Brain microvascular endothelial cell (primary cell): ENCODE results near the gene GRM8.

ENCODE experiments used
- DNase-seq: peaks from one replicate; pipeline ENCODE4 v3.0.0-alpha.2; 2020
- H3K27ac ChIP-seq: fragments of 250-450 bp; sonication (Bioruptor Pico); 2 replicates; pipeline ENCODE4 v1.5.1; 2020; ENCODE audit warnings: mild to moderate bottlenecking, moderate library complexity
- H3K27me3 ChIP-seq: fragments of 250-450 bp; sonication (Bioruptor Pico); replicated peaks from 2 replicates; pipeline ENCODE4 v1.5.1; 2020; ENCODE audit warnings: mild to moderate bottlenecking
- H3K36me3 ChIP-seq: fragments of 250-450 bp; sonication (Bioruptor Pico); replicated peaks from 2 replicates; pipeline ENCODE4 v1.5.1; 2020; ENCODE audit warnings: mild to moderate bottlenecking
- H3K4me3 ChIP-seq: 2 replicates; pipeline ENCODE4 v1.5.1; 2011; ENCODE audit warnings: low read depth, mild to moderate bottlenecking, control low read depth, low read length, moderate library complexity
- CTCF ChIP-seq: IDR thresholded peaks from 2 replicates; pipeline ENCODE4 v1.5.1; 2011; ENCODE audit warnings: low read depth, mild to moderate bottlenecking, moderate library complexity, low read length, control low read depth, inconsistent platforms; ENCODE audit errors: missing control alignments
- in situ Hi-C: cut with HindIII; loops from 2 replicates; pipeline ENCODE4 v1.10.0; 2017; ENCODE audit warnings: low sequenced_read_pairs, low pct_ligation_motif_present

GRM8 gene

GRCh38 chr7:126790763-126791162 lies 462.0 kb downstream of the GRM8 start:
- no peak for DNase-seq
- Histone ChIP-seq H3K4me3 (no peak overlapping the region), H3K27ac (no peak overlapping the region), H3K36me3 (no peaks in the 10 kb centered on the region), H3K27me3 (no peaks in the 10 kb centered on the region)
- TF ChIP-seq CTCF, result peak; percentile 44
- in situ Hi-C loops, result no loop called here

GRCh38 chr7:126783613-126784012 lies 469.1 kb downstream of the GRM8 start:
- no peak overlapping the region for H3K27ac ChIP-seq
- H3K36me3 ChIP-seq, result no peaks in the 10 kb centered on the region
- in situ Hi-C loops, result no loop called here
- no peak for TF ChIP-seq CTCF
- H3K4me3 ChIP-seq, result no peak overlapping the region
- DNase-seq, result no peak
- no peaks in the 10 kb centered on the region for H3K27me3 ChIP-seq

- H3K27ac ChIP-seq, result no peak overlapping the region
- no peak overlapping the region for H3K4me3 ChIP-seq
- no peak for DNase-seq
- in situ Hi-C loops, result no loop called here
- no peaks in the 10 kb centered on the region for H3K27me3 ChIP-seq
- TF ChIP-seq CTCF, result no peak
- H3K36me3 ChIP-seq, result no peaks in the 10 kb centered on the region
Observed at GRCh38 chr7:126780993-126781392, 471.7 kb downstream of the GRM8 start.

- no peak for TF ChIP-seq CTCF
- Histone ChIP-seq H3K27me3 (no peaks in the 10 kb centered on the region), H3K27ac (no peak overlapping the region), H3K4me3 (no peak overlapping the region), H3K36me3 (no peaks in the 10 kb centered on the region)
- in situ Hi-C loops, result no loop called here
- DNase-seq, result no peak
Observed at GRCh38 chr7:126778101-126778500, 474.6 kb downstream of the GRM8 start.

- Histone ChIP-seq H3K27ac (no peak overlapping the region), H3K4me3 (no peak overlapping the region), H3K36me3 (no peaks in the 10 kb centered on the region), H3K27me3 (no peaks in the 10 kb centered on the region)
- no peak for TF ChIP-seq CTCF
- DNase-seq, result no peak
- in situ Hi-C loops, result no loop called here
Observed at GRCh38 chr7:126776498-126776897, 476.2 kb downstream of the GRM8 start.

- DNase-seq, result no peak
- no peak overlapping the region for H3K27ac ChIP-seq
- H3K36me3 ChIP-seq, result no peaks in the 10 kb centered on the region
- no peak overlapping the region for H3K4me3 ChIP-seq
- no peak for TF ChIP-seq CTCF
- in situ Hi-C loops, result no loop called here
- H3K27me3 ChIP-seq, result no peaks in the 10 kb centered on the region
Observed at GRCh38 chr7:126774077-126774476, 478.7 kb downstream of the GRM8 start.
